Measurements from ENCODE around the gene B4GALT3.

The B4GALT3 gene

GRCh38 chr1:161185732-161186311, 8.5 kb upstream of the B4GALT3 start:
- DNase-seq: peak; percentile 29

GRCh38 chr1:161185282-161185682, 8.0 kb upstream of the B4GALT3 start:
- peak; percentile 86 for DNase-seq

- DNase-seq: peak; percentile 78
These were observed 4.9 kb upstream of the B4GALT3 start for GRCh38 chr1:161182214-161182613.

DNA sequence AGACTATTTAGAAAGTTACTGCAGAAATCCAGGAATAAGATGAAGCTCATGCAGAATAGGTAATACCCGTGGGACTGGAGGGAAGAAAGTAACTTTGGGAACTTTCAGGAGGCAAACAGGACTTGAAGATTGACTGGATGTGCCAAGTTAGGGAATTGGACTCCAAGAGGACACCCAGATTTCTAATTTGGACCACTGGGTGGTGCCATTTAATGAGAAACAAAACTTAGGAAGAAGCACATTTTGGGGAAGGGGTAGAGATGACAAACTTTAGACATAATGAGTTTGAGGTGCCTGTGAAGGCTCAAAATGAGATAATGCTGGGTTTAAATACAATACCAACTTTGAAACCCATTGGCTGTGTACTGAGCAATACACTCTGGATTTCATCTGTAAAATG, 3.3 kb upstream of the B4GALT3 start:
- DNase-seq: peak; percentile 41

DNA sequence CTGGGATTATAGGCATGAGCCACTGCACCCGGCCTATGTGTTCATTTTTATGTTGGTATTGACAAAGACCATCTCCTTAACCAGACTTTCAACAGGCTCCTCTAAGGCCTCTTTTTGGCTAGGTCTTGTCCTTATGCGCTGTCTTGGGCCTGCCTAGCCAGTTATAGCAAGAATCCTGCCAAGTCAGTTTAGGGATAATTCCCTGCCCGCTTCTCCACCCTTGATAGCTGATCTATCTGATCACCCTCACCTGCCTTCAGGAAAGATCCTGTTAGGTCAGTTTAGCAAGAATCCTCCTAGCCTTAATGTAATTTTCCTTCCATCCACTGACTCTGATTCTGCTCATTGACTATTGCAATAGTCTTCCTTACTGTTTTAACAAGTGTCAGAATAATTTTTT, 2.4 kb upstream of the B4GALT3 start:
- DNase-seq: no peak

GRCh38 chr1:161177936-161178244, 583 bp upstream of the B4GALT3 start:
- no peak for DNase-seq

- DNase-seq: no peak
These were observed 717 bp downstream of the B4GALT3 start for GRCh38 chr1:161176468-161177111.

GRCh38 chr1:161175771-161176453, 1.4 kb downstream of the B4GALT3 start:
- no peak for DNase-seq

DNA sequence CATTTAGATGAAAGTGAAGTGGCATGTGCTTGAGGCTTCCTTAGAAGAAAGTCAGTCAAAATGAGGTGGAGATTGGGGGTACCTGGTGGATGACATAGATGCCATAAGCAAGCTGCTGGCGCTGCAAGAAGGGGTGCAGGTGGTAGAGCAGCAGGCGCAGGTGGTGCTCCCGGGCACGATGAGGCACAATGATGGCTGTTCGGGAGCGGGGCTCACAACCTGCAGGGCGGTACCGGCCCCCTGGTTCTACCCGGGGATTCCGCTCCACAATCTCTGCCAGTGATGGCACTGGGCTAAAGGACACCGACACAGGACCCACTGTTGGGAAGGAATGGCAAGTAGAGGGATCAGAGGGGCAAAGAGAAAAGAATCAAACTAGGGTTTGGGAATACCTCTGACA, 2.4 kb downstream of the B4GALT3 start:
- DNase-seq: no peak

DNA sequence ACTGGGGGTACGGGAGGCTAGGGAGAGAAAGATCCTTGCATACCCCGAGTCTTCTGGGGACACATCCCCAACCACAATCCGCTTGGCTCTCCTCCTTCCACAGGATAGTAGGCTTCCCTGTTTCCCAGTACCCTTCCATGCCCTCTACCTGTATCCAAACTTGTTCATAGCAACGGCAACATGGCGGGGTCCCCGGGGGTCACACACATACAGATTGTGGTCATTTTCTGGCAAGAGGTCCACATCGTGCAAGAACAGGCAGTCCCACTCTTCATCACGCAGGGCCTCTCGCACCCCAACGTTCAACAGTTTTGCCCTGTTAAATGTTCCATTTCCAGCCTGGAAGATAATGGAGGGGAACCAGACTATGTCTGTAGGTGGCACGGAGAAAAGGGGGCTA, 3.6 kb downstream of the B4GALT3 start:
- no peak for DNase-seq

- DNase-seq: no peak
These were observed 4.4 kb downstream of the B4GALT3 start for GRCh38 chr1:161172776-161173376.

DNA sequence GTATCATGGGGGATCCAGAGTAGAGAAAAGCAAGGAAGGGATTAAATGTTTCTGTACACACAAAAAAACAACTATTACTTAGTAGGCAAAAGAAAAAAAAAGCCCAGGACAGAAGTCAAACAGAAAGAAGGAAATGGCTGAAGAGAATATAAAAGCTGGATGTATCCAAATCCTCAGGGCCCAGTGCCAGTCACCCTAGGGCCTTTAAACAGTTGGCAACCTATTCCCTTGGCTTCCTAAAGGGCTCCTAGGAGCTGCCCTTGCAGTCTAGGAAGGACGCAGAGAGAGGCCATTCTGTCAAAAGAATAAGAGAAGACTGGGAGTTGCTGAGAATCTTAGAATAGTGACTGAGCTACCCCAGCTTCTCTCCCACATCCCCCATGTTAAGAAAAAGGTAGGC, 5.0 kb downstream of the B4GALT3 start:
- no peak for DNase-seq

GRCh38 chr1:161171696-161172095, 5.6 kb downstream of the B4GALT3 start:
- DNase-seq: no peak

DNA sequence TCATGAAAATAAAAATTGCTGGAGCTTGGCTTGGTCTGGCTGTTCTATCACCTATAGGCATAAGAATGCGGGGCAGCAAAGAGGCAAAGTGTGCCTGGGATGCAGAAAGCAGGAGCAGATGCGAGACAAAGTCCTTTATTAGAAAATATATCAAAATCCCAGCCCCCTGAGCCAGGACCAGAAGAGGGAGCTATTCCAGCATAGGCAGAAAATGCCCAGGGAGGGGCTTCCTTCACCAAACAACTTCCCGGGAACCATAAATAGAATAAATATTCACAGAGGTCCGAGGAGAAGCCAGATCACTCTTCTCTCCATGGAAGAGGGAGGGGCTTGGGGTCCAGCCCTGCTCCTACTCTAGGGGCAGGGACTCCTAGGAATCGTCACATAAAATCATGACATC, 6.1 kb downstream of the B4GALT3 start:
- no peak for DNase-seq

DNA sequence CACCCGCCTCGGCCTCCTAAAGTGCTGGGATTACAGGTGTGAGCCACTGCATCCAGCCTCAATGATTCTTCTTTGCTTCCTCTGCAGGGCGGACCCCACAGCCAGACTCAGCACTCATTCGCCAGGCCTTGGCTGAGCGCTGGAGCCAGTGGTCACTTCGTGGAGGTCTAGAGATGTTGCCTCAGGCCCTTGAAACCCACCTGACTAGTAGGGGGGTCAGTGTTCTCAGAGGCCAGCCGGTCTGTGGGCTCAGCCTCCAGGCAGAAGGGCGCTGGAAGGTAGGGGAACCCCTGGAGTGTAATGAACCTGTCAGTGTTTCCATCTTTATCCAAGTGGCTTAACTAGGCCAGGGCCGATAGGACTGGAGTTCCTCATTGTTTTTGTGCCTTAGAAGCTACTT, 8.4 kb downstream of the B4GALT3 start:
- no peak for DNase-seq

DNA sequence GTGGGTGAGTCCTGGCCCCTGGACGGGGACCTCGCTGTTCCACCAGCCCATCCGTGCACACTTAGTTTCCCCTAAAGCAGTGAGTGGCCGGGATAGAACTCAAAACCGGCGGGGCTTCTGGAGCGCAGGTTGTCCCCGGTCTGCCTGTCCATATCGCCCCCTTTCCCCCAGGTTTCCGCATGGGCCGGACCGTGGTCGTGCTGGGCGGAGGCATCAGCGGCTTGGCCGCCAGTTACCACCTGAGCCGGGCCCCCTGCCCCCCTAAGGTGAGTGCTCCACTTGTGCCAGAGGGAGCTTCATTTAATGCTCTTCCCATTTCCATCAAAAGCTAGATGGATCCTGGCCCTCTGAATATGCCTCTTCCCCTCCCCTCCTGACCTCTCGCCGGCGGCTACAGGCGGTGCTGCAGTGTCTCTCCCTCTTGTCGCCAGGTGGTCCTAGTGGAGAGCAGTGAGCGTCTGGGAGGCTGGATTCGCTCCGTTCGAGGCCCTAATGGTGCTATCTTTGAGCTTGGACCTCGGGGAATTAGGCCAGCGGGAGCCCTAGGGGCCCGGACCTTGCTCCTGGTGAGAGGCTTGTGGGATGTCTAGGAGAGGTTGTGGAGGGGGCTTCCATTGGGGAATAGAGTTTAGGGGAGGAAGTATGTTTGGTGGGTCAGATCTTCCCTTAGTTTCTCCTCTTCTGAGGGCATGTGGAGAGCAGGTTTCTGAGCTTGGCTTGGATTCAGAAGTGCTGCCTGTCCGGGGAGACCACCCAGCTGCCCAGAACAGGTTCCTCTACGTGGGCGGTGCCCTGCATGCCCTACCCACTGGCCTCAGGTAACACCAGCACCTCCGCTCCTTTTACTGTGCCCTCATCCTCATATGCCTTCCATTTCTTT, 10.4 kb downstream of the B4GALT3 start:
- no peak for DNase-seq

DNA sequence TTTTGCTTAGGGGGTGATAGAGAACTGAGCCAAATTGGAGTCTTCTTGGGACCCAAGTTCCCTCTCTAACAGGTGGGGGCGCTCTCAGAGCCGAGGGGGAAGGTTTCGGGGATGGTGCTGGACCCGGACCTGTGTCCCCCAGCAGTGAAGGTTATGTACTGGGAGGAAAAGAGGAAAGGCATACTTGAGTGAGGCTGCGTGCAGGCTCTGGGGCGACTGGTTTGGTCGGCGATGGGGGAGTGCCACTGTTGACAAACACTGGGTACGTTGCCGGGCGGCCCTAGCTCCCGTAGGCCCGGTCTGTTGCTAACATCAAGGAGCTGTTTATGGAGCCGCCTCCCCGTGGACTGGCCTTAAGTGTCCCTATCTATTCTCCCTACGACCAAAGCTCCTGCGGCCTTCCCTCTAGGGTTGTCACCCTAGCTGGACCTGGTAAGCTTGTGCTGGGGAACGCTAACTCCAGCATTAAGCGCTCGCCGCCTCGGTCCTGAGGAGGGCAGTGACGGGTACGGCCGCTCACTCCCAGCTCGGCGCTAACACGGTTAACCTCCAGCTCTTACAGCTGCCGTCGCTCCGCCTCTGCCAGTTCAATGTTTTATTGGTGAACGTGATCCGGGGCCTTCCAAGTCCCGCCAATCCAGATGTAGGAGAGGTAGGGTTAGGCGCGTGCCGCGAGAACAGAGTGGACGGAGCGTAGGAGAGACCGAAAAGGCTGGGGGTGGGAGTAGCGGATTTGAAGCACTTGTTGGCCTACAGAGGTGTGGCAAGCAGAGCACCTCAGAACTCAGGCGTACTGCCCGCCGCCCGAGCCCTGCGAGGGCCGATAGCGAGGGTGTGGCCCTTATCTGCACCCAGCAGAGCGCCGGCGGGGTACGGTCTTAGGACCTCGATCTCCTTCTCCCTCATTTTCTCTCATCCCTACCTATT, 11.3 kb downstream of the B4GALT3 start, which contains the start of gene PPOX:
Gene PPOX, plus strand, starts transcription at position 685 of the 927 bp plus-strand sequence. CDS start 422 bp downstream, outside the sequence.
- DNase-seq: peak; percentile 93

DNA sequence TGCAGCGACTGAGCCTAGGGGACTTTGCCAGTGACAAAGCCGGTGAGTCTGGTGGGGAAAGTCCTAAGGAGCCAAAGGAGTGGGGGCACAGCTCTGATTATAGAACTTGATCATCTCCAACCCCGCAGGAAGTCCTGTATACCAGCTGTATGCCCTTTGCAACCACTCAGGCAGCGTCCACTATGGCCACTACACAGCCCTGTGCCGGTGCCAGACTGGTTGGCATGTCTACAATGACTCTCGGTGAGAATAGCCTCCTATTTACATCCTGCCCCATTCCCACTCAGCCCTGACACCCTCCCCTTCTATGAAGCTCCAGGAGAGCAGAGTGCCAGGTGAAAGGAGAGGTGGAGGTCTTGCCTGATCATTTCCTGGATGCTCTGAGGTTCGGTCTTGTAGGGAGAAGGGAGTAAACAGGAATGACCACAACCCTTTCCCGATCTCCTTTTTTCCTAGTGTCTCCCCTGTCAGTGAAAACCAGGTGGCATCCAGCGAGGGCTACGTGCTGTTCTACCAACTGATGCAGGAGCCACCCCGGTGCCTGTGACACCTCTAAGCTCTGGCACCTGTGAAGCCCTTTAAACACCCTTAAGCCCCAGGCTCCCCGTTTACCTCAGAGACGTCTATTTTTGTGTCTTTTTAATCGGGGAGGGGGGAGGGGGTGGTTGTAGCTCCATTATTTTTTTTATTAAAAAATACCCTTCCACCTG, 12.3 kb downstream of the B4GALT3 start:
- DNase-seq: no peak

DNA sequence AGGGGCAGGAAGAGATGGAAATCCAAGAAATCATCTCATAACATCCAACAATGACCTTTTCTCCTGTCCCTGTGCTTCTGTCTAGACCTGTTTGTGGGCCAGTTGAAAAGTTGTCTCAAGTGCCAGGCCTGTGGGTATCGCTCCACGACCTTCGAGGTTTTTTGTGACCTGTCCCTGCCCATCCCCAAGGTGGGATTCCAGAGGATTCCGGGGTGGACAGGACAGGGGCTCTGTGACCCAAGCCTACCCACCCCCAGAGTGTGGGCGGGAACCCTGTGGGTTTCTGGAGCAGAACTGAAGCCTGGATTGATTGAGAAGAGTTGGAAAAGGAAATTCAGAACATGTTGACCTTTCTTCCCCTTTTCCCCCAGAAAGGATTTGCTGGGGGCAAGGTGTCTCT, 13.5 kb downstream of the B4GALT3 start:
- DNase-seq: no peak

- no peak for DNase-seq
These were observed 14.5 kb downstream of the B4GALT3 start for GRCh38 chr1:161162806-161163205.

DNA sequence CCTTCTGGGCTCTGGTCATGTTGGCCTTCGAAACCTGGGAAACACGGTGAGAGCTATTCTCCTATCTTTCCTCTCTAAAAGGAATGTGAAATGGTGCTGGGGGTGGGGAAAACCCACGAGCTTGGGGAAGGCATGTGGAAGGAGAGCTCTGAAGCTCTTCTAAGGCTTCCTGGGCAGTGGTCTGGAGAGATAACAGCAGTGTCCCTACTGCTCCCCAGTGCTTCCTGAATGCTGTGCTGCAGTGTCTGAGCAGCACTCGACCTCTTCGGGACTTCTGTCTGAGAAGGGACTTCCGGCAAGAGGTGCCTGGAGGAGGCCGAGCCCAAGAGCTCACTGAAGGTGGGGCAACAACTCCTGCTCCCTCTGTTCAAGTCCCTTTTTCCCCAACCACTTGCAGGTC, 15.3 kb downstream of the B4GALT3 start:
- no peak for DNase-seq
